GM12873 (cell line): Measurements from ENCODE around the gene LRRC74B.

Source experiments
- TF ChIP-seq, protein P1 (sequence below): IDR thresholded peaks from 2 replicates; pipeline ENCODE4 v1.5.1; 2012; ENCODE audit warnings: low read depth, mild to moderate bottlenecking, moderate library complexity, low read length, control low read depth; ENCODE audit not compliant: insufficient read depth; ENCODE audit errors: missing control alignments

The LRRC74B gene

GRCh38 chr22:21031545-21032036, 14.2 kb upstream of the LRRC74B start:
- TF ChIP-seq, protein P1, sequence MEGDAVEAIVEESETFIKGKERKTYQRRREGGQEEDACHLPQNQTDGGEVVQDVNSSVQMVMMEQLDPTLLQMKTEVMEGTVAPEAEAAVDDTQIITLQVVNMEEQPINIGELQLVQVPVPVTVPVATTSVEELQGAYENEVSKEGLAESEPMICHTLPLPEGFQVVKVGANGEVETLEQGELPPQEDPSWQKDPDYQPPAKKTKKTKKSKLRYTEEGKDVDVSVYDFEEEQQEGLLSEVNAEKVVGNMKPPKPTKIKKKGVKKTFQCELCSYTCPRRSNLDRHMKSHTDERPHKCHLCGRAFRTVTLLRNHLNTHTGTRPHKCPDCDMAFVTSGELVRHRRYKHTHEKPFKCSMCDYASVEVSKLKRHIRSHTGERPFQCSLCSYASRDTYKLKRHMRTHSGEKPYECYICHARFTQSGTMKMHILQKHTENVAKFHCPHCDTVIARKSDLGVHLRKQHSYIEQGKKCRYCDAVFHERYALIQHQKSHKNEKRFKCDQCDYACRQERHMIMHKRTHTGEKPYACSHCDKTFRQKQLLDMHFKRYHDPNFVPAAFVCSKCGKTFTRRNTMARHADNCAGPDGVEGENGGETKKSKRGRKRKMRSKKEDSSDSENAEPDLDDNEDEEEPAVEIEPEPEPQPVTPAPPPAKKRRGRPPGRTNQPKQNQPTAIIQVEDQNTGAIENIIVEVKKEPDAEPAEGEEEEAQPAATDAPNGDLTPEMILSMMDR: no peak

GRCh38 chr22:21032037-21032867, 13.5 kb upstream of the LRRC74B start, which contains the start of gene SLC7A4:
Gene SLC7A4 (minus strand): TSS chr22:21032561. CDS start chr22:21031812, 749 bp downstream.
- TF ChIP-seq, protein P1: no peak

DNA sequence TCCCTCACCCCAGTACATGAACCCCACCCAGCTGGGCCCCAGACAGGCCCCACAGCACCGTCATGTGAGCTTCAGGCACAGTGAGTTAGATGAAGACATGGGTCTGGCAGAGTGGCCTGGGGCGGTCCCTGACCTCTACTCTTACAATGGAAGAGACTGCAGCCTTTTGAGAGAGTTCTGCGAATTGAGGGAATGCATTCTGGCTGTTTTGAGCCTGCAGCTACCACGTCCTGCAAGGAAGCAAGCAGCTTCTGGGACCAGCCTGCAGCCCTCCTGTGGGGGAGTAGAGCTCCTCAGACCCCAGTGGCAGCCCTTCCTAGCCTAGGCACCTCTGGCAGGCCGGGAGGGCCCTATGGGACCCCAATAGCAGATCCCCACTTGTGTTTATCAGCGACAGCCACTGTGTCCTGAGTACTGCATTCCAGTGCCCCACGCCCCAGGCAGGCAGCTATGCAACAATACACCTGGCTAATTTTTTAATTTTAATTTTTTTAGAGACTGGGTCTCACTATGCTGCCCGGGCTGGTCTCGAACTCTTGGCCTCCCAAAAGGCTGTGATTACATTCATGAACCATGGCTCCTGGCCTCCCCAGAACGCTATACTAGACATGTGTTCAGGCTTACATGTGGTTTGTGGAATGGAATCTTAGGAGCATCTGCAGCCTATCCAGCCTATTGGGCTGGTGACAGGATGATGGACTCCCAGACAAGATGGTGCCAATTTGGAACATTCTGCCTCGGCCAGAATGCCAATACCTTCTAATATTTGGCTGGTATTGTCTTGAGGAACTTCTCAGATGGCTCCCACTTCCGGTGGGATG, 12.7 kb upstream of the LRRC74B start:
- TF ChIP-seq, protein P1: no peak

- TF ChIP-seq, protein P1: no peak
Observed at GRCh38 chr22:21033895-21034294, 11.9 kb upstream of the LRRC74B start.

- TF ChIP-seq, protein P1: no peak
Observed at GRCh38 chr22:21034989-21035388, 10.8 kb upstream of the LRRC74B start.

- TF ChIP-seq, protein P1: no peak
Observed at GRCh38 chr22:21038405-21038804, 7.3 kb upstream of the LRRC74B start.

- TF ChIP-seq, protein P1: no peak
Observed at GRCh38 chr22:21041937-21042336, 3.8 kb upstream of the LRRC74B start.
